ENCODE data around the gene KMT5B.

Gene KMT5B

GRCh38 chr11:68116974-68117373, 96.1 kb downstream of the KMT5B start:
- DNase-seq = no peak

- DNase-seq = no peak
Measured at GRCh38 chr11:68116126-68116525, 97.0 kb downstream of the KMT5B start.

- no peak for DNase-seq
Measured at GRCh38 chr11:68115285-68115684, 97.8 kb downstream of the KMT5B start.

- DNase-seq = no peak
Measured at GRCh38 chr11:68113986-68114385, 99.1 kb downstream of the KMT5B start.

- DNase-seq = no peak
Measured at GRCh38 chr11:68107689-68108088, 105.4 kb downstream of the KMT5B start.

DNA sequence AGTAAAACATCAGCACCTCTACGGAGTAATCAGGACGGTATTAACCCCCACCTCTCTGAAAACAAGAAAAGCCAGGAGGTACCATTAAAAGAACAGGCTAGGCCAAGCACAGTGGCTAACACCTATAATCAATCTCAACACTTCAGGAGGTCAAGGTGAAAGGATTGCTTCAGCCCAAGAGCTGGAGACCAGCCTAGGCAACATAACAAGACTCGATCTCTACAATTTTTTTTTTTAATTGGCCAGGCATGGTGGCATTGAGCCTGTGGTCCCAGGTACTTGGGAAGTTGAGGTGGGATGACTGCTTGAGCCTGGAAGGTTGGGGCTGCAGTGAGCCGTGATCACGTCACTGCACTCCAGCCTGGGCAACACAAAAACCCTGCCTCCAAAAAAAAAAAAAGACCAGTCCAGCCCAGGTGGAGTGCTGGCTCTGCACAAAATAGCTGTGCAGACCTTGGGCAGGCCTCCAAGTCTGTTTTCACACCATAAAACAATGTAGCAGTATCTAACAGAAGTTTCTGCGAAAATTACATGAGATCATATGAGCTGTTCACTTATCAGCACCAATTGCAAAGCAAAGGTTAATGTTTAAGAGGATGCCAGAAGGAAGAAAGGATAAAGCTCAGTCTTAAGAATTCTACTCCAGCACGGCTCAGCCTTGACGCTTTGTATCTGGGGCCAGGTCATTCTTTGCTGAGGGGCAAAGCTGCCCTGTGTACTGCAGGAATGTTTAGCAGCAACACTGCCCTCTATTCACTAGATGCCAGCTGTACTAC, 106.7 kb downstream of the KMT5B start:
- DNase-seq = no peak

Measured in NCI-H446 treated with DMSO at 0.1 percent for 48 hours (cell line).